Liver (tissue), 9 donors: Measurements from ENCODE around the gene TUBB1. TPM values are rescaled to one million over a fixed set of nuclear protein-coding genes. Genes with fewer than 3 reads are reported as not detected.

Source experiments
- DNase-seq: peaks from one replicate; pipeline ENCODE4 v3.0.0-alpha.2; 2017; ENCODE audit warnings: low spot score
- H3K27ac ChIP-seq, 2 donors: one replicate each; pipeline ENCODE4 v1.7.0; 2013; ENCODE audit warnings: inconsistent platforms in 2 of 2, low read length in 2 of 2, control low read depth in 1 of 2, low read depth in 1 of 2, mild to moderate bottlenecking in 1 of 2
- H3K27me3 ChIP-seq, 4 donors: one replicate each; pipeline versions ENCODE4 v1.6.1 to v1.7.0; 2013; ENCODE audit warnings: low read length in 3 of 4, inconsistent platforms in 1 of 4, mild to moderate bottlenecking in 1 of 4, moderate library complexity in 1 of 4; ENCODE audit not compliant: control insufficient read depth in 4 of 4, insufficient read depth in 4 of 4
- H3K36me3 ChIP-seq, 4 donors: one replicate each; pipeline versions ENCODE4 v1.6.1 to v1.7.0; 2013; ENCODE audit warnings: low read length in 3 of 4, mild to moderate bottlenecking in 3 of 4, low read depth in 1 of 4, moderate library complexity in 1 of 4; ENCODE audit not compliant: control insufficient read depth in 4 of 4, insufficient read depth in 3 of 4
- H3K4me1 ChIP-seq, 4 donors: one replicate each; pipeline versions ENCODE4 v1.6.1 to v1.7.0; 2013; ENCODE audit warnings: low read length in 3 of 4, mild to moderate bottlenecking in 3 of 4, moderate library complexity in 1 of 4; ENCODE audit not compliant: control insufficient read depth in 4 of 4, insufficient read depth in 4 of 4
- H3K4me3 ChIP-seq, 3 donors: one replicate each; pipeline versions ENCODE4 v1.6.1 to v1.7.0; 2013; ENCODE audit warnings: low read length in 3 of 3, control low read depth in 1 of 3, low read depth in 1 of 3, mild to moderate bottlenecking in 1 of 3
- H3K9ac ChIP-seq, 2 donors: one replicate each; pipeline ENCODE4 v1.7.0; 2013; ENCODE audit warnings: low read length in 2 of 2, mild to moderate bottlenecking in 2 of 2, moderate library complexity in 2 of 2, control low read depth in 1 of 2, low read depth in 1 of 2
- H3K9me3 ChIP-seq, 4 donors: one replicate each; pipeline versions ENCODE4 v1.6.1 to v1.7.0; 2013; ENCODE audit warnings: low read length in 3 of 4; ENCODE audit not compliant: control insufficient read depth in 4 of 4
- ATF3 ChIP-seq: IDR thresholded peaks from 2 replicates; pipeline ENCODE4 v1.6.1; 2016; ENCODE audit warnings: antibody characterized with exemption
- CTCF ChIP-seq: fragments of 150-350 bp; IDR thresholded peaks from 2 replicates; pipeline ENCODE4 v1.5.1; 2017; ENCODE audit warnings: improper control_type of control experiment, low read depth, low read length; ENCODE audit not compliant: missing input control
- EGR1 ChIP-seq, 2 donors: IDR thresholded peaks; 2 replicates each; pipeline ENCODE4 v1.6.1; 2016 to 2018; ENCODE audit warnings: antibody characterized with exemption in 2 of 2, low read depth in 2 of 2
- FOXA1 ChIP-seq: IDR thresholded peaks from 2 replicates; pipeline ENCODE4 v1.6.1; 2016; ENCODE audit warnings: antibody characterized with exemption
- FOXA2 ChIP-seq: IDR thresholded peaks from 2 replicates; pipeline ENCODE4 v1.6.1; 2016; ENCODE audit warnings: antibody characterized with exemption
- GABPA ChIP-seq, 2 donors: IDR thresholded peaks in 1 of 2; conservative IDR thresholded peaks in 1 of 2; 2 replicates each; pipeline ENCODE4 v1.6.1; 2016; ENCODE audit warnings: antibody characterized with exemption in 2 of 2, mild to moderate bottlenecking in 1 of 2, moderate library complexity in 1 of 2
- JUND ChIP-seq, 2 donors: IDR thresholded peaks; 2 replicates each; pipeline ENCODE4 v1.6.1; 2016; ENCODE audit warnings: antibody characterized with exemption in 2 of 2
- MAX ChIP-seq: IDR thresholded peaks from 2 replicates; pipeline ENCODE4 v1.6.1; 2016; ENCODE audit warnings: antibody characterized with exemption
- NR2F2 ChIP-seq: IDR thresholded peaks from 2 replicates; pipeline ENCODE4 v1.6.1; 2016; ENCODE audit warnings: antibody characterized with exemption
- REST ChIP-seq: IDR thresholded peaks from 2 replicates; pipeline ENCODE4 v1.6.1; 2016; ENCODE audit warnings: antibody characterized with exemption, mild to moderate bottlenecking
- RXRA ChIP-seq, 2 donors: IDR thresholded peaks; 2 replicates each; pipeline ENCODE4 v1.6.1; 2017 to 2018; ENCODE audit warnings: antibody characterized with exemption in 2 of 2, mild to moderate bottlenecking in 1 of 2
- SP1 ChIP-seq: IDR thresholded peaks from 2 replicates; pipeline ENCODE4 v1.6.1; 2018; ENCODE audit warnings: antibody characterized with exemption, mild to moderate bottlenecking
- TAF1 ChIP-seq: conservative IDR thresholded peaks from 2 replicates; pipeline ENCODE4 v1.6.1; 2016; ENCODE audit warnings: antibody characterized with exemption, mild to moderate bottlenecking
- WGBS: extraction: QIAGEN DNeasy Blood & Tissue Kit; methylation state at CpG from one replicate; pipeline ENCODE4 v1.1.7; 2013; 5-methylcytosine and 5-hydroxymethylcytosine counted together
- polyA plus RNA-seq, 2 donors: library from polyadenylated mRNA; stranded (reverse) in 1 of 2; unstranded in 1 of 2; fragments of 200-250 nt in 1 of 2; fragments of >200 nt in 1 of 2; fragmentation: Nextera tagmentation in 1 of 2; extraction: Ambion mirVana in 1 of 2; gene quantifications; one replicate each; pipeline versions ENCODE4 v1.2.1 to v1.2.3, GENCODE V29; 2013 to 2015
- total RNA-seq, 2 donors: library from RNA; depleted of rRNA; stranded (reverse); fragments of >200 nt; gene quantifications; one replicate each; pipeline ENCODE4 v1.2.3, GENCODE V29; 2014
- TF ChIP-seq, protein P1 (sequence below): IDR thresholded peaks from 2 replicates; pipeline ENCODE4 v1.6.1; 2016; ENCODE audit warnings: antibody characterized with exemption
- donor health status: healthy.
- donor health status: healthy.
- donor health status: healthy.
- donor health status: healthy.
- donor health status: healthy.

TUBB1 gene
- total and polyA plus RNA-seq, 4 donors, result 0.17 to 59.5 (median 0.24) TPM

DNA sequence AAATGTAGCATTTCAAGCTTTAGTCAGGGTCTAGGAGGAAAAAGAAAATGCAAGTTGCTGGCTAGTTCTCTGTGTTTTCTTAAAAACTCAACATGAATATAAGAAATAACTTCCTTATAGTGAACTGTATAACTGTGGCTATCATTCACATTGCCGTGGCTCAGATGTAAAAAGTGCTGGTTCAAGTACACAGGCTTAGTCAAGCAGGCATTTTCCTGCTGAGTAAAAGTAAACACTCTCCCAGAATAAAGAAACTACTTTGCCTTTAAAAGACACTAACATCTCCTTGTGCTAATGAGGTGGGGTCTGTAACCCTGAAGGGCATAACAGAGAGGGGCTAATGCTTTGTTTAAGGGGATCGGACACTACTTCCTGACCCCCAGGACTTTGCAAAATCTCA is 9.6 kb downstream of the TUBB1 start:
- WGBS, result 71% methylated on average over 2 of the region's 2 CpGs
- DNase-seq, result no peak
- H3K4me1 ChIP-seq, result peaks cover 4 to 32% (median 21%) of the 10 kb centered on the region in 4 donors
- H3K4me3 ChIP-seq, result no peak overlapping the region
- H3K9me3 ChIP-seq, result no peaks in the 10 kb centered on the region
- H3K9ac ChIP-seq, result no peak overlapping the region
- H3K27ac ChIP-seq, result no peak overlapping the region
- H3K27me3 ChIP-seq, result no peaks in the 10 kb centered on the region
- H3K36me3 ChIP-seq, result peaks cover 8 to 40% (median 20%) of the 10 kb centered on the region in 4 donors
- TF ChIP-seq EGR1 (IDR thresholded peaks at IDR 0.05; ENCODE audit: low read depth in 2 of 2) (no peak), TAF1 (no peak), FOXA1 (no peak), MAX (no peak), SP1 (no peak), RXRA (IDR thresholded peaks at IDR 0.05) (no peak), GABPA (IDR thresholded peaks at IDR 0.05 in 1 of 2, conservative IDR thresholded peaks at IDR 0.05 in 1 of 2) (no peak), NR2F2 (no peak), ATF3 (no peak), REST (no peak), JUND (IDR thresholded peaks at IDR 0.05) (no peak), CTCF (no peak), FOXA2 (no peak)
- TF ChIP-seq, protein P1, sequence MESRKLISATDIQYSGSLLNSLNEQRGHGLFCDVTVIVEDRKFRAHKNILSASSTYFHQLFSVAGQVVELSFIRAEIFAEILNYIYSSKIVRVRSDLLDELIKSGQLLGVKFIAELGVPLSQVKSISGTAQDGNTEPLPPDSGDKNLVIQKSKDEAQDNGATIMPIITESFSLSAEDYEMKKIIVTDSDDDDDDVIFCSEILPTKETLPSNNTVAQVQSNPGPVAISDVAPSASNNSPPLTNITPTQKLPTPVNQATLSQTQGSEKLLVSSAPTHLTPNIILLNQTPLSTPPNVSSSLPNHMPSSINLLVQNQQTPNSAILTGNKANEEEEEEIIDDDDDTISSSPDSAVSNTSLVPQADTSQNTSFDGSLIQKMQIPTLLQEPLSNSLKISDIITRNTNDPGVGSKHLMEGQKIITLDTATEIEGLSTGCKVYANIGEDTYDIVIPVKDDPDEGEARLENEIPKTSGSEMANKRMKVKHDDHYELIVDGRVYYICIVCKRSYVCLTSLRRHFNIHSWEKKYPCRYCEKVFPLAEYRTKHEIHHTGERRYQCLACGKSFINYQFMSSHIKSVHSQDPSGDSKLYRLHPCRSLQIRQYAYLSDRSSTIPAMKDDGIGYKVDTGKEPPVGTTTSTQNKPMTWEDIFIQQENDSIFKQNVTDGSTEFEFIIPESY, result no peak

- 67% methylated on average over 7 of the region's 7 CpGs for WGBS
- H3K36me3 ChIP-seq, result peaks cover 5 to 38% (median 33%) of the 10 kb centered on the region in 4 donors
- no peaks in the 10 kb centered on the region for H3K9me3 ChIP-seq
- DNase-seq, result no peak
- peak overlapping the region; percentile 67 to 94 (median 79) for H3K4me3 ChIP-seq
- H3K27me3 ChIP-seq, result no peaks in the 10 kb centered on the region
- H3K27ac ChIP-seq, result no peak overlapping the region
- peaks cover 3 to 27% (median 17%) of the 10 kb centered on the region in 4 donors for H3K4me1 ChIP-seq
- peak overlapping the region in 1 of 2 donors; percentile 83 for H3K9ac ChIP-seq
- TF ChIP-seq REST (no peak), CTCF (no peak), GABPA (IDR thresholded peaks at IDR 0.05 in 1 of 2, conservative IDR thresholded peaks at IDR 0.05 in 1 of 2) (no peak), RXRA (IDR thresholded peaks at IDR 0.05) (no peak), TAF1 (no peak)
- TF ChIP-seq, protein P1, result no peak
Measured at GRCh38 chr20:59030911-59031563, 11.8 kb downstream of the TUBB1 start.
